Suprapubic skin (tissue), 4 donors: ENCODE data around the gene PEPD.

Source experiments
- CTCF ChIP-seq, 2 donors: fragments of 200-600 bp in 1 of 2; fragments of 450-650 bp in 1 of 2; sonication (generic) in 1 of 2; IDR thresholded peaks; one replicate each; pipeline ENCODE4 v1.5.1; 2016 to 2019; ENCODE audit warnings: antibody characterized with exemption in 2 of 2, mild to moderate bottlenecking in 1 of 2, moderate library complexity in 1 of 2
- EP300 ChIP-seq: sonication (generic); formaldehyde crosslinking; IDR thresholded peaks from one replicate; pipeline ENCODE4 v1.6.1; 2017; ENCODE audit warnings: antibody characterized with exemption
- POLR2AphosphoS5 ChIP-seq, 3 donors: sonication (generic); formaldehyde crosslinking; IDR thresholded peaks; one replicate each; pipeline ENCODE4 v1.6.1; 2017; ENCODE audit warnings: antibody characterized with exemption in 3 of 3

GRCh38 chr19:33437393-33437820 lies 84.2 kb downstream of the PEPD start:
- TF ChIP-seq CTCF (IDR thresholded peaks at IDR 0.05): no peak
- no peak for TF ChIP-seq EP300
- no peak for TF ChIP-seq POLR2AphosphoS5 (IDR thresholded peaks at IDR 0.05)
